ENCODE data around the gene GPR27.

Gene GPR27

DNA sequence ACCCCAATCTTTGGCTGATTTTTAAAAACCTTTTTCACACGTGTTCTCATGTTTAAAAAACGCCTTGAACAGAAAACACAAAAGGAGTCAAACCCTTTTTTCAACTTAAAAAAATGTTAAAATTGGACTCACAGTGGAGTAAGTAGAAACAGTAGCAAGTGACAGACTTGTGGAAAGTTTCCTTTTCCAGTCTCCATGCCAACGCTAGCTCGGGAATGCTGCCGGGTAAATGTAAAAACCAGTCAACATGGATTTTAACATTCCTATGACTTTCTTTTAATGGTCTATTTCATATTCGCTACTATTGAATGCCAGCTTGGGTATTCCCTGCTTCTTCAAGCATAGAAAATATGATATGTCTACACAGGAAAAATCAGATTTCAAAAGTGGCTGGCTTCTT lies 32.9 kb downstream of the GPR27 start:
- DNase-seq, result peak; percentile 22

DNA sequence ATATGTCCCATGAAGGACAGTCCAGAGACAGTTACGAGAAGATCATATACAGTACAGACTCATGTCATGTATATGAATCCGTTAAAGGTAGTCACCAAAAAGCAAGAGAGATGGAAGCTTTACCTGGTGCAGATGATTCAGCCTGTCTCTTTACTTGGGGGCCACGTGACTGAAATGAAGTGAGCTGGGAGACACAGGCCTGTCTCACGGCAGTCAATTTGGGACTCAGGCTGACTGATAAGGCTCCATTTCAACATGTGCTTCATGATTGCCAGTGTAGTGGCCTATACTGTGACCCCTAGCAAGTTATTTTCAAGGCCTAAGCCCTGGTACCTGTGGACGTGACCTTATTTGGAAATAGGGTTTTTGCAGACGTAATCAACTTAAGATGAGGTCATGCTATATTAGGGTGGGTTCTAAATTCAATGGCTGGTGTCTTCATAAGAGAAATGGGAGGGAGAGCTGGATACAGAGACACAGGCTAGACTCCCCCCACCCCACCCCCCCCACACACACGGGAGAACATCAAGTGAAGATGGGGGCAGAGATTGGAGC lies 34.3 kb downstream of the GPR27 start:
- DNase-seq, result no peak

GRCh38 chr3:71789922-71790321 lies 36.3 kb downstream of the GPR27 start:
- no peak for DNase-seq

GRCh38 chr3:71791634-71792033 lies 38.0 kb downstream of the GPR27 start:
- no peak for DNase-seq

GRCh38 chr3:71796290-71796689 lies 42.6 kb downstream of the GPR27 start:
- DNase-seq, result no peak

GRCh38 chr3:71797455-71797854 lies 43.8 kb downstream of the GPR27 start:
- no peak for DNase-seq

DNA sequence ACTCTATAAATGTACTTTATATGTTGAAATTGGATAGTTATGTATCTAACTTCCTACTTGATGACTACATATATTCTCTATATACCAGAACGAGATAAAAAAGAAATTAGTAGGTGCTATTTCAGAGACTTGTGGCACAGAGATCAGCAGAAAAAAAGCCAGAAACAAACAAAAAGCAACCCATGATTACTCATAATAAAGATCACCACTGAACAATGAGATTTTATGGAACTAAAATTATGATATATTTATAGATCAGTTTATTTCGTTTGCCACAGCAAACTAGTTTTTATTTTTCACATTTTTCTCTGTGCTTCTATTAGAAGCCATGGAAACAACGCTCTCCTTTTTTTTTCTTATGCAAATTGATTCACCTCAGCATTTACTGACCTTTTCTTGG lies 46.4 kb downstream of the GPR27 start:
- DNase-seq, result no peak

- no peak for DNase-seq
These were observed 48.3 kb downstream of the GPR27 start for GRCh38 chr3:71801986-71802385.

- DNase-seq, result no peak
These were observed 49.6 kb downstream of the GPR27 start for GRCh38 chr3:71803248-71803647.

DNA sequence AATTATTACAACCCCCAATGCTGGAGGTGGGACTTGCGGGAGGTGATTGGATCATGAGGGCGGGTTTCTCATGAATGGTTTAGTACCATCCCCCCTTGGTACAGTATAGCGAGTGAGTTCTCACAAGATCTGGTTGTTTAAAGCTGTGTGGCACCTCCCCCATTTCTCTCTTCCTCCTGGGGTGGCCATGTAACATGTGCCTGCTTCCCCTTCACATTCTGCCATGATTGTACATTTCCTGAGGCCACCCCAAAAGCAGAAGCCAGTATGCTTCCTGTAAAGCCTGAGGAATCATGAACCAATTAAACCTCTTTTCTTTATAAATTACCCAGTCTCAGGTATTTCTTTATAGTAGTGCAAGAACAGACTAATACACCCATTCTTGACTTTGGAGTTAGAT lies 51.5 kb downstream of the GPR27 start:
- DNase-seq, result no peak

- no peak for DNase-seq
These were observed 52.0 kb downstream of the GPR27 start for GRCh38 chr3:71805691-71806090.

All from fibroblast of skin of scalp (primary cell).